Astrocyte of the spinal cord (primary cell): Measurements from ENCODE around the gene CENPP.

Source experiments
- DNase-seq: peaks from one replicate; pipeline ENCODE4 v3.0.0; 2011; ENCODE audit warnings: low read depth, low spot score
- H3K4me3 ChIP-seq: 2 replicates; pipeline ENCODE4 v1.5.1; 2011; ENCODE audit warnings: low read depth, mild to moderate bottlenecking, low read length, moderate library complexity
- in situ Hi-C: cut with HindIII; loops from 2 replicates; pipeline ENCODE4 v1.10.0; 2017; ENCODE audit warnings: low sequenced_read_pairs
- TF ChIP-seq, protein P1 (sequence below): IDR thresholded peaks from 2 replicates; pipeline ENCODE4 v1.5.1; 2012; ENCODE audit warnings: low read depth, mild to moderate bottlenecking, low read length, inconsistent platforms

CENPP gene

DNA sequence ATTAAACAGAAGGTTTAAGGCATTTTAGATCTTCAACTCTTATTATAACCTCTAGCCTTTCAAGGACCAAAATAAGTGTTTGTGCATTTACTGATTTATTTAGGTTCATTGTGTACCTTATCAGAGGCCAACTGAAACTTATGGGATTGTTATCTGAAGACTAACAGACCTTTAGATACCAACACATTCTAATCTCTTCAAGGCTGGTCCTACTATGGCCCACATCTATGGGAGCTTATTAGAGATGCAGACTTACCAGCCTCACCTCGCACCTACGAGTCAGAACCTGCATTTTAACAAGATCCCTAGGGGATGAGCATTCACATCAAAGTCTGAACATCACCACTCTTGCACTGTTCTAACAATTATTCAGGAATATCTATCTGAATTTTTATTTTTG, 34.2 kb upstream of the CENPP start:
- H3K4me3 ChIP-seq: peak overlapping the region; percentile 94
- in situ Hi-C loops: no loop called here
- TF ChIP-seq, protein P1, sequence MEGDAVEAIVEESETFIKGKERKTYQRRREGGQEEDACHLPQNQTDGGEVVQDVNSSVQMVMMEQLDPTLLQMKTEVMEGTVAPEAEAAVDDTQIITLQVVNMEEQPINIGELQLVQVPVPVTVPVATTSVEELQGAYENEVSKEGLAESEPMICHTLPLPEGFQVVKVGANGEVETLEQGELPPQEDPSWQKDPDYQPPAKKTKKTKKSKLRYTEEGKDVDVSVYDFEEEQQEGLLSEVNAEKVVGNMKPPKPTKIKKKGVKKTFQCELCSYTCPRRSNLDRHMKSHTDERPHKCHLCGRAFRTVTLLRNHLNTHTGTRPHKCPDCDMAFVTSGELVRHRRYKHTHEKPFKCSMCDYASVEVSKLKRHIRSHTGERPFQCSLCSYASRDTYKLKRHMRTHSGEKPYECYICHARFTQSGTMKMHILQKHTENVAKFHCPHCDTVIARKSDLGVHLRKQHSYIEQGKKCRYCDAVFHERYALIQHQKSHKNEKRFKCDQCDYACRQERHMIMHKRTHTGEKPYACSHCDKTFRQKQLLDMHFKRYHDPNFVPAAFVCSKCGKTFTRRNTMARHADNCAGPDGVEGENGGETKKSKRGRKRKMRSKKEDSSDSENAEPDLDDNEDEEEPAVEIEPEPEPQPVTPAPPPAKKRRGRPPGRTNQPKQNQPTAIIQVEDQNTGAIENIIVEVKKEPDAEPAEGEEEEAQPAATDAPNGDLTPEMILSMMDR: no peak
- DNase-seq: no peak

DNA sequence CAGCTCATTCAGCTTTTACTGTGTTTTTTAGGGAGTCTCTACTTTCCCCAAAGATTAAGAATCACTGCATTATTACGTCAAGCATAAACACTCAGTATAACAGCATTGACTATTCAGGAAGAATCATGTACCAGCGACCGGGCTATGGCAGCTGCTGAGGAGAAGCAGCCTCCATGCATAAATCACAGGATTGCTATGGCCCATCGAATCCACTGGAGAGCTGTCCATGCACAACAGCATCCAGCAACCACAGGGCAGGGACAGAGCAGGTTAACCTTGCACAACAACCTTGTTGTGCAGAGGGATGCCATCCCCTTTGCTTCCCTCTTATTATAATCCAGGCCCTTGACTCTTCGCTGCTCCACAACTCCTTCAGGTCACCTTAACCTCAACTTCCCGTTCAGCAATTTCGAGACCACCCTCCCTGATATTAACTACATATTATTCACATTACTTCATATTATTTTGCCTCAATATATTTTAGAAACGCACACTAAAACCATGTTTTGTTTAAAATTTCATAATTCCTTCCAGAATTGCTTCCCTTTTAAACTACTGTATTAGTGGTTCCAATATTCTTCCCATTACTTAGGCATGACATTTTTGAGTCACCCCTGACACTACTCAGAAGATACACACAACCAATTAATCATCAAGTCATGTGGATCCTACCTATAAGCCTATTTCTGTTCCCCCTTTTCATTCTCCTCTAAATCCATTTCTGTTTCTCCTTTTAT, 33.2 kb upstream of the CENPP start:
- in situ Hi-C loops: no loop called here
- no peak for DNase-seq
- peak overlapping the region; percentile 94 for H3K4me3 ChIP-seq
- TF ChIP-seq, protein P1: no peak

DNA sequence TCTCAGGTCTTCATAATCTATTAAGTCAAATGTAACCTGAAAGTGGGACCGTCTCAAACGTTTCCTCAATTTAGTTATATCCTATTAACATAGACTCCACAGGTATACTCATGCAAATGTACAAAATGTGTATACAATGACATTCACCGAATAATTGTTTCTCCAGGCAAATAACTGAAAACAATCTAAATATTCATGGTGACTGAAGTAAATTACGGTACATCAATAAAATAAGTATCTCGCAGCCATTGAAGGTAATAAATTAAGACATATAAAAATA, 32.7 kb upstream of the CENPP start:
- peak overlapping the region; percentile 94 for H3K4me3 ChIP-seq
- peak; percentile 4 for DNase-seq
- TF ChIP-seq, protein P1: no peak
- in situ Hi-C loops: no loop called here

DNA sequence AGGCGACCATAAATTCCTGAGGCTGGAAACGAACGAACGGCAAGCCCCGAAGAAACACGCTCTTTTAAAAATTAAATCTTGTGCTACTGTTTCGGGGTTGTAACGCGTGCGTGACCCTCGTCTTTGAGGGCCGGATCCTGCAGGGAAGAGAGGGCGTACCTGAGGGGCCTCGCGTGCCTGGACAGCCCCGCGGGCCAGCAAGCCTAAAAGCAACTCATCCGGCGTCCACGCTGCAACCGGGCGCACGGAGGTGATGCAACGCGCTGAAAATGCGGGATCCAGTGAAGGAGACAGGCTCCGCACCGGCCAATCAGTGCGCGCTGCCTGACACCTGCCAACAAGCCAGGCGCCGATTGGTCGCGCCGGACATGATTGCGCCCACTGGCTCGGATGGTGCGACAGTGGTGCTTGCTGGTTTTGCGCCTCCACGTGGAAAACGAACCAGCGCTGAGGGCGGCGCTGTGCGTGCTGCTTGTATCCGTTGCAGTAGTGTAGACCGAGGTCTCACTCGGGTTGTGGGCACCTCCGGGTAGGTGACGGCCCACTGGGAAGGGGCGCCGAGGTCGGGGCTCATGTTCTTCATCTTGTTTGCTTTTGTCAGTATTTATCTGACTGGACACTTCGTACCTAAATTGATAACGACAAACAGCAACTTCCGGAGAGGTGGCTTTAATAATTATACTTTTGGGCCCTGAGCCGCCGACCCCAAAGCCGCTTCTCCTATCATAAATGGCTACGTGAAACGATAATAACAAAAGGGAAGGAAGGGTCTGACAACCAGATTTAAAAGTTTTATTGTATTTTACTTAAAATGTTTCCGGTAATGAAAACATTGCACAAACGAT, 32.1 kb upstream of the CENPP start, which contains the start of gene IARS1:
Gene IARS1 (minus strand): TSS at position 246 of the 845 bp plus-strand sequence. CDS start 4,278 bp downstream, outside the sequence.
- in situ Hi-C loops: no loop called here
- H3K4me3 ChIP-seq: peak within 1 kb of the TSS; percentile 94
- TF ChIP-seq, protein P1: peak; percentile 42
- DNase-seq: peak; percentile 99

DNA sequence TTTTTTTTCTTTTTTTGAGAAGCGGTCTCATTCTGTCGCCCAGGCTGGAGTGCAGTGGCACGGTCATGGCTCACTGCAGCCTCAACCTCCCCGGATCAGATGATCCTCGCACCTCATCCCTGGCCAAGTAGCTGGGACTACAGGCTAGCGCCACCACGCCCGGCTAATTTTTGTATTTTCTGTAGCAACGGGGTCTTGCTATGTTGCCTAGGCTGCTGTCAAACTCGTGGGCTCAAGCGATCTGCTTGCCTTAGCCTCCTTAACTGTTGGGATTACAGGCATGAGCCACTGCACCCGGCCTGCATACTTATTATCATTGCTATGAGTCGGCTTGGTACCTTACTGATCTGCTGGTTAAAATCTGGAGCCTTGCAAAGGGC, 31.5 kb upstream of the CENPP start:
- peak overlapping the region; percentile 94 for H3K4me3 ChIP-seq
- TF ChIP-seq, protein P1: no peak
- in situ Hi-C loops: no loop called here
- peak; percentile 8 for DNase-seq

DNA sequence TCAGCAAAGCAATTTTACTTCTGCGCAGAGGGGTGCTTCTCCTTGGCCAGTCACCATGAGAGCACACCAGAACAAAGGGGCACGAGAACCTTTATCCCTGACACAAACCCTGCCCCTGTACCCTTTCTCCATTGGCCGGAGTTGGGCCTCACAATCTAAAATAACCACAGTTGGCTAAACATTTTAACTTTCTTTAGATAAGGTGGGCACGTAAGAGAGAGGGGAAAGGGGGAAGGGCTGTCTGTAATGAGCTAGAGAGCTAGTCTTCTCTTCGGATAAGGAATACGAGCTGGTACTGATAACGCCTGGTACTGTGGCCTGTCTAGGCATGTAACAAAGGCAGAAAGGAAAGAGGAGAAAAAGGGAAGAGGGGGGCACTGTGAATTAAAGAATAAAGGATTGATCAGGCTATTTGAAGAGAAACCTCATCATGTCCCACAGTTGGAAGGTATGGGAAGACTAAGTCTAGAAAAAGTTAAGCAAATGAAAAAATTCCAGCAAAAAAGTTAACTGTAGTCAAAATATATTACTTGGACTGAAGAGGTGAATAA, 30.4 kb upstream of the CENPP start:
- in situ Hi-C loops: no loop called here
- TF ChIP-seq, protein P1: no peak
- DNase-seq: no peak
- no peak overlapping the region for H3K4me3 ChIP-seq
